ENCODE results near the gene KCTD10. TPM values are rescaled to one million over a fixed set of nuclear protein-coding genes. Genes with fewer than 3 reads are reported as not detected.

Gene KCTD10
- total RNA-seq, 1 experiment from 2014 or later: 44.7 TPM

- Mint-ChIP-seq H3K27me3 (ENCODE audit: low read depth) (no peaks in the 10 kb centered on the region), H3K36me3 (peaks cover 28% of the 10 kb centered on the region), H3K4me3 (0 out of 2 replicates have a peak overlapping the region, but pooled peaks have one; percentile 39), H3K4me1 (peaks cover 87% of the 10 kb centered on the region), H3K27ac (peak overlapping the region; percentile 99), H3K9me3 (no peaks in the 10 kb centered on the region)
- ATAC-seq (no peak), DNase-seq (ENCODE audit: low spot score) (no peak)
- ChIA-PET CTCF (interaction anchor here (0.6 to 5.2 kb wide), 7 partner anchors 13 to 636 kb away, joined by 3 to 52 read pairs (median 4); no protein-coding TSS in a partner anchor), POLR2A (interaction anchor here (0.5 to 1.3 kb wide), 3 partner anchors 10 to 29 kb away, joined by 3 to 4 read pairs (median 4); no protein-coding TSS in a partner anchor)
- TF ChIP-seq RORB (CRISPR knock-in tag; IDR thresholded peaks at IDR 0.05) (no peak), CREB1 (CRISPR knock-in tag; IDR thresholded peaks at IDR 0.05) (no peak), ZNF423 (CRISPR knock-in tag; IDR thresholded peaks at IDR 0.05) (no peak), AR (CRISPR knock-in tag; IDR thresholded peaks at IDR 0.05) (no peak), GTF2I (CRISPR knock-in tag; conservative IDR thresholded peaks at IDR 0.05) (no peak), ZNF532 (CRISPR knock-in tag; IDR thresholded peaks at IDR 0.05; ENCODE audit: borderline replicate concordance) (no peak), ATF6 (CRISPR knock-in tag; IDR thresholded peaks at IDR 0.05) (no peak), NR2C2 (CRISPR knock-in tag; IDR thresholded peaks at IDR 0.05) (no peak), EMX1 (CRISPR knock-in tag; IDR thresholded peaks at IDR 0.05) (no peak), TP53 (CRISPR knock-in tag; IDR thresholded peaks at IDR 0.05) (no peak)
These were observed 13.3 kb downstream of the KCTD10 start for GRCh38 chr12:109463756-109464155.

GRCh38 chr12:109462868-109463692 is 14.0 kb downstream of the KCTD10 start:
- ChIA-PET CTCF (interaction anchor here (0.6 to 5.2 kb wide), 8 partner anchors 12 to 637 kb away, joined by 3 to 52 read pairs (median 4); no protein-coding TSS in a partner anchor), POLR2A (interaction anchor here (0.5 to 1.5 kb wide), 5 partner anchors 10 to 30 kb away, joined by 3 to 4 read pairs (median 4); partner anchors contain the start of genes KCTD10 and UBE3B)
- no peaks in the 10 kb centered on the region for H3K27me3 Mint-ChIP-seq (ENCODE audit: low read depth)
- H3K9me3 Mint-ChIP-seq: no peaks in the 10 kb centered on the region
- H3K4me1 Mint-ChIP-seq: peaks cover 88% of the 10 kb centered on the region
- H3K36me3 Mint-ChIP-seq: peaks cover 24% of the 10 kb centered on the region
- DNase-seq (ENCODE audit: low spot score): peak; percentile 31
- peak overlapping the region; percentile 39 for H3K4me3 Mint-ChIP-seq
- ATAC-seq: peak; percentile 6; the same call in 1 of the 2 replicates
- peak overlapping the region; percentile 99 for H3K27ac Mint-ChIP-seq
- TF ChIP-seq GRHL2 (CRISPR knock-in tag; IDR thresholded peaks at IDR 0.05; ENCODE audit: insufficient replicate concordance, severe bottlenecking) (no peak), ZNF423 (CRISPR knock-in tag; IDR thresholded peaks at IDR 0.05) (peak; percentile 74; the same call in 1 of the 2 replicates), TEAD1 (CRISPR knock-in tag; IDR thresholded peaks at IDR 0.05) (peak; percentile 71; the same call in 1 of the 2 replicates), NFE2L1 (CRISPR knock-in tag; IDR thresholded peaks at IDR 0.05) (no peak)
